Umbilical cord (tissue), 2 donors: Measurements from ENCODE around the gene SGTB. TPM values are rescaled to one million over a fixed set of nuclear protein-coding genes. Genes with fewer than 3 reads are reported as not detected.
"Not testable (repeated sequence)": the region's sequence is repeated elsewhere in the genome, so short reads cannot be mapped to it uniquely, and the experiment has no call there.

Experiments used
- DNase-seq: peaks from one replicate; pipeline ENCODE4 v3.0.0-alpha.2; 2015; ENCODE audit warnings: low spot score
- total RNA-seq: library from RNA; depleted of rRNA; stranded (reverse); fragments of >200 nt; gene quantifications from one replicate; pipeline ENCODE4 v1.2.3, GENCODE V29; 2014; ENCODE audit warnings: low replicate concordance; ENCODE audit not compliant: insufficient read depth

SGTB gene
- total RNA-seq, 1 donor from 2014 or later, result 11.8 TPM

DNA sequence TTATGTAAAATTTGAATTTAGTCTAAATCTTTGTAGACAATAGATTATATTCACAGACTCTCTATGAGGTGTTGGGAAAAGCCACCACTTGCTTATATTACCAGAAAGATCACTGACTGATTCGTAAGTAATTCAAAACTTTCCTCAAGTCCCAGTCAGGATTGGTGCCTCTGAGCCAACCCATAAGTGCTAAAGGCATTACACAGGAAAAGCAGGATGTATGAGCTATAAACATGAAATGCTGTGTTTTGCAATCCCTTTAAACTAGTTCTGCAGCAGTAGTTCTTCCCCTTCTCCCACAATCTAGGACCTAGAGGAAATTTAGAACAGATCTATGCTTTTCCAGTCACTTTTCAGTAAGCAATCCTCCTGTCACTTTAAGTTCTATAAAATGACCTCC is 49.1 kb downstream of the SGTB start:
- DNase-seq, result peak; percentile 52

DNA sequence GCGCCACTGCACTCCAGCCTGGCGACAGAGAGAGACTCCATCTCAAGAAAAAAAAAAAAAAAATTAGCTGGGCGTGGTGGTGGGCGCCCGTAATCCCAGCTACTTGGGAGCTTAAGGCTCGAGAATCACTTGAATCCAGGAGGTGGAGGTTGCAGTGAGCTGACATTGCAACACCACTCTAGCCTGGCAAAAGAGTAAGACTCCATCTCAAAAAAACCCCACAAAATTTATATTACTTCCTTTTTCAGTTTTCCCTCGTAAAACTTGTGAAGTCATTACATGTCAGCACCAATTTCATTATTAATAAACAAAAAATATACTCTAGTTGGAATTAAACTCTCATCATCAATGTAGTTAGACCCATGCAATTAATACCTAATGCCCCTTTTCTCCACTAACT is 53.2 kb downstream of the SGTB start:
- DNase-seq, result no peak

DNA sequence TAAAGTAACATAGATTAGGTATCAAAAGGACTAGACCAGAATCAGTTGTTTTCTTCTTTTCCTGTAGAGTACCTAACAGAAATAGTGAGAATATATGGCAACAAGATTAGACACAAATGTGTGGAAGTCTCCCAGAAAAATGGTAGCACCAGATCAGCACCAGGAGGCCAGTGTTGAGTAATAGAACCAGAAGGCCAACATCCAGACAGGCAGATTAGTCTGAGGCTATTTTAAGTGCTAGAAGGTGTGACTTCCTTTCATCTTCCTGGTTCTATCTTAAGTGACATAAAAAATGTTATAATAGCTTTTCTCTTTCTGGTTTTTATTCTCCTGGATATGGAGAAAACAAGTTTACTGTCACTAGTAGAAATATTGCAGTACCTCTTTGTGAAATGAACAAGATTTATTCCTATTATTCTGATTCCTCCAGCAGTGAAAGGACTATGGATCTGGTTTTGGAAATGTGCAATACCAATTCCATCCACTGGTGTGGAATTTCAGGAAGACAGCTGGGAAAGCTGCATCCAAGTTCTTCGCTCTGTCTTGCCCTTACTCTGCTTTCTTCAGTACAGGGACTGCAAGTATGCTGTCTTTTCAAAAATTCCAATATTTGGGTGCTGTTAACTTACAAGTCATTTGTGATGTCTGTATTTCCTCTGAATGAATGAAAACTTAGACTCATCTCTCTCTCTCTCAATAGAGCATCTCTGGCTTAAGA is 57.9 kb downstream of the SGTB start:
- DNase-seq, result no peak

DNA sequence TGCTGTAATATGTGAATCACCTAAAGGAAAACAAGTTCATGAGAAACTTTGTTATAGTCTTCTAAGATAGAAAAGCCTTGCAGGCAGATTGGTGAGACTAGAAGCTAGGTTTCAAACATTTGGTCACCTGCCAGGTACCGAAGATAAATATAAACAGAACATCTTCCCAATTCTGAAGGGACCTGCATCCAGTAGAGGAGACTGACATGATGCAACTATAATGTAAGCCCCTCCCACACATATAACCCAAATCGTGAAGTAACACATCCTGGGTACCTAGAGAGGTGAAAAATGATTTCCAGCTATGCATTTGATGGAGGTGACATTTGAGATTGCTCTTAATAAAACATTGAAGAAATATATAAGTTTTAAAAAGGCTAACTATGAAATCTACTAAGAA is 67.2 kb downstream of the SGTB start:
- no peak for DNase-seq

DNA sequence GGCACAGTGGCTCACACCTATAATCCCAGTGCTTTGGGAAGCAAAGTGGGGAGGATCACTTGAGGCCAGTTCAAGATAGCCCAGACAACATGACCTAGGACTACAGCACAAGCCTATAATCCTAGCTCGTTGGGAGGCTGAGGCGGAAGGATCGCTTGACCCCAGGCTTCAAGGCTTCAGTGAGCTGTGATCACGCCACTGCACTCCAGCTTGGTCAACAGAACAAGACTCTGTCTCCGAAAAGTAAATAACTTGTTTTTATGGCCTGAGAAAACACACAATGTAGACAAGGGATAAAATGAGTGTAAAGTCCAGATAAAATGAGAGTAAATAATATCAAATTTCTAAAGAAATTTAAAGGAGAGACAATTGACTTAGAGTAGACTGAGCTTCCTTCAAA is 70.8 kb downstream of the SGTB start:
- DNase-seq, result no peak

DNA sequence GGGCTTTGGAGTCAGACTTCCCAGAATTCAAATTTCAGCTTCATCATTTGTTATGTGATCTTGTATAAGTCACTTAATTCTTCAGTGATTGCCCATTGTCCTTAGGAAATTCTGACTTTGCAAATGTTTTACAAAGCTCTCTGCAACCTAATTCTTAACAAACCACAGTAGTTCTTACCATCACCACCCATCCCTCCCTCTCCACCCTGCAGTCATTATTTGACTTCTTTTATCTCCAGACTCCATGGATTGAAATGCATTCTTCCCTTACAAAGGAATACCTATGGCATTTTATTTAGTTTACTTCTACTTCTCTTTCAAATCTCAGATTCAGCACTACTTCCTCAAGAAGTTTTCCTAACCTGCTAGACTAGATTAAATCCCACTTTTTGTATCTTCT is 74.0 kb downstream of the SGTB start:
- no peak for DNase-seq

DNA sequence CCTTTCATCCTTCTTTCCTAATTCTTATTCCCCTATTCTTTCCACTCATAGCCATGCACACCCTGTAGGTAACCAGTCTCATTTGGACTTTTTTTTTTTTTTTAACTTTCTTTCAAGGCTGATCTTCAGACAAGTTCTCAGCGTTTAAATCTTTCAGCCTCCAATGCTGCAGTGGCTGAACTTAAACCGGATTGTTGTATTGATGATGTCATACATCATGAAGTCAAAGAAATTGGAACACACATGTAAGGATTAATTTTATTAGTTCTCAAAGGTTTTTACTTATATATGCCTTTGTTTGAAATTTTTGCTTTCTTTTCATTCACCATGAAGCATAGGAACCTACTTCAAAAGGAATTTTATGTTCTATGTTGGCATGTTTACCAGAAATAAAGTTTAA is 75.0 kb downstream of the SGTB start:
- no peak for DNase-seq

DNA sequence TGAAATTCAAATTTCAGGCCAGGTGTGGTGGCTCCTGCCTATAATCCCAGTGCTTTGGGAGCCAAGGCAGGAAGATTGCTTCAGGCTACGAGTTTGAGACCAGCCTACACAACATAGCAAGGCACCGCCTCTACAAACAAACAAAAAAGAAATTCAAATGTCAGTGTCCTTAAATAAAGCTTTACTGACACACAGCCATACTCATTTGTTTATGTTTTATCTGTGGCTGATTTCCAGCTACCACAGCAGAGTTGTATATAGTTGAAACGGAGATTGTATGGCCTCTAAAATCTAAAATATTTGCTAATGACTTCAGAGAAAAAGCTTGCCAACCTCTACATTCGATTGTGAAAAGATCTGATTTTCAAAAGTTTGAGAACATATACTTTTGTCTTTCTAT is 81.7 kb downstream of the SGTB start:
- DNase-seq, result no peak

DNA sequence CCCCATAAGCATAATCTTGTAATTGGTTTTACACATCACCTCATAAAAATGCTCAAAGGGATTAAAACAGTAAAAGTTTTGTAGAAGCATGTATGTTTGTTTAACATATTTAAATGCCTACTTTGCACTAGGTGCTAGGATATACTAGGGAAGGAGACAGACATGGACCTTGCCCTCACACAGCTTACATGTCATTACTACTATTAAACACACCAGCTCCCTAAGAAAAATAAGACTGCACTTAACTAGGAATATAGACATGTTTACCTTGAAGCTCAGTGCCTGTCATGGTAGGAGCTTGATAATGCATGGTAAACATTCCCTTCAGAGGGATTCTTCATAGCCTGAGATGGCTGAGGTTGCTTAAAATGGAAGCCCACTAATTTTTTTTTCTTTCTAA is 90.9 kb downstream of the SGTB start:
- DNase-seq, result no peak

DNA sequence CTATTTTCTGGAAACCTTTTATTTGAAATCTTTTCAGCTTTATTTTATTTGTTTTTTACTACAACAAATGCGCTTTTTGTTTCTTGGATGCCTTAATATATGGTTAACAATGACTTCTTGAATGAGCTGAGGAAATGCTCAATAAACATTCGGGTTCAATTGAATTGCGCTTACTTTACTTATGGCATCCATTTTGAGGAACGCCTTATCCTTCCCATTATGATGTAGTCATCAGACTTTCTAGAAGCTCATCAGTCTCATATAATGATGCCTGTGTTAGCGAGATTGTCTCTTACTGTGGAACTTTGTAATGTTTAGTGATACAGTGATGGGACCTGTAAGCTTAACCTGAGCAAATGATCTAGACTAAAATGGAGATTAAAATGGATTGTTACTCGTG is 96.2 kb downstream of the SGTB start:
- DNase-seq, result no peak

DNA sequence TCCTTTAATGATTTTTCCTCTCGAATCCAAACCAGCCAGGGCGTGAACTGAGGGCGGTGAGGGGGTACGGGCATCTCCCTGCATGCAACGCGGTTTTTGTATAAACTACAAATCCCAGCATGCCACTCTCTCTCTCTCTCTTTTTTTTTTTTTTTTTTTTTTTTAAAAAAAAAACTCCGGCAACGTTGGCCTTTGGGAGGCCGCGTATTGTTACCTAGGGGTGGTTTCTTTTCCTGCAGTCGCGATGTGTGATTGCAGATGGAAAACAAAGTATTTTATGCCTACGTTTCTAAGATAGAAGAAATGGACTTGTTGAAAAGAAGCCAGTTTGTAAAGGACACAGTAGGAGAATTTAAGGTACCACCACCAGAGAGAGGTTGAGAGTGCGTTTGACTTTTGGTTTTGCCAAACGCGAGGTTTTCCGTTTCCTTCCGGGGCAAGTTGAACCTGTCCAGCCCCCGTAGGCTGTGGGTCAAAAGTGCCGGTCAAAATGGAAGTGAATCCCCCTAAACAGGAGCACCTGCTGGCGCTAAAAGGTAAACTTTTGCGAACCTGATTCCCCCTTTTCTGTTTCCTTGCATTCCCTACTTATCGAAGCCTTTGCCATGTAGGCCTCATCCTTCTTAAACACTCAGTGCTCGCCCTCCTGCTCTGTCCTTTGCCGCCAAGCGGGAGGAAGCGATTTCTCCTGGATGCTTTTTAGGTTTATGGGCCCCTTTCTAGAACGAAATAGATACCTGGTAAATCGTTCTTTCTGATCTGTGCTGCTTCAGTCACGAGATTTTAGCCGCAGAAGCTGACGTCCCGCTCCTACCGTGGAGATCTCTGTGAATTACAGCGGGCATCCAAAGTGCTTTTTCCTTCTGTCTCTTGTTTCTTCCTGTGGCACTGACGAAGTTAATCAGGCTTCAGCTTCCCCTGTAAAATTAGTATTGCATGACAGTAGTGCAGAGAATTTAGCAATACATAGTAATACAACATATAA is 97.0 kb downstream of the SGTB start, which contains the start of the genes SHLD3 and TRAPPC13:
Gene SHLD3, plus strand, starts transcription at position 457 of the 985 bp plus-strand sequence. CDS start 4,561 bp downstream, outside the sequence.
Gene TRAPPC13, plus strand, starts transcription at position 457 of the 985 bp plus-strand sequence. Its CDS starts 34 bp downstream, at position 491.
- peak; percentile 97 for DNase-seq

DNA sequence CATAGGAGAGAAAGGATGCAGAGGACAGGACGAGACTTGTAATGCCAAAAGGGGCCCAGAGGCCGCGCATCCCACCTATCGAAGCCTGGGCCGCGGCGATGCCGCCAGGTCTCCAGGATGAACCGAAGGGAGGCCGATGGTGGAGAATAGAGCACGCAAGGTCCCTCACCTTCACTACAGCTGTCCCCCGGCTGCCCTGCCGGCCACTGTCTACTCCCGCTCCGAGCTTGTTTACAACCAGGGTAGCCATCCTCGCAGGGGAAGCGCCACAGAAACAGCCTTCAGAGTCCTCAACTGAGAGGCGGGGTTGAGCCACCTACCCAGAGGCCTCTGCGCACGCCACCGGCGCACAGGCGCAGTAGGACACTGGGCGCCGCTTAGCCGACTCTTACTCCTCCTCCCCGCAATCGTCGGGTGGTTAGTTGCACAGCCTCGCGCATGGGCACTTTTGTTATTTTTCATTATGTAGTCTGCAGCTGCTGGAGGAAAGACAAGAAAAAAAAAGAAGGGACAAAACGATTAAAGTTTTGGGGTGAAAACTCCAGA is 97.8 kb downstream of the SGTB start, which contains the start of gene TRIM23:
Gene TRIM23, minus strand, starts transcription at position 309 of the 546 bp plus-strand sequence. Its CDS starts 59 bp downstream, at position 250.
- peak; percentile 98 for DNase-seq

DNA sequence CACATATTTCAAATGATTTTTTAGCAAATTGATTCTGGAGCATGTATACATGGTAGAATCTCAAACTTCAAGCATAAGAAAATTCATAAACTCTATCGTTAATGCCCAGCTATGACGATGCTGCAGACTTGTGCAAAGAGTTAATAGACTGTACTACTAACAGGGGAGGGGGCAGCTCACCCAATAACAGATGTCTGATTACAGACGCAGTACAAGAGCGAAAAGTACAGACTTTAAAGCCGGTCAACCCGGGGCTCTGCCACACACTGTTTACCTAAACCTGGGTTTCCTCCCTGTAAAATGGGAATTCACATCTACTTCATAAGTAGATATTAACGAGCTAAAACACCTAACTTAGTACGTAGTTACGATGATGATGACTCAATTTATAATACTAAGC is 98.4 kb downstream of the SGTB start:
- DNase-seq, result no peak

DNA sequence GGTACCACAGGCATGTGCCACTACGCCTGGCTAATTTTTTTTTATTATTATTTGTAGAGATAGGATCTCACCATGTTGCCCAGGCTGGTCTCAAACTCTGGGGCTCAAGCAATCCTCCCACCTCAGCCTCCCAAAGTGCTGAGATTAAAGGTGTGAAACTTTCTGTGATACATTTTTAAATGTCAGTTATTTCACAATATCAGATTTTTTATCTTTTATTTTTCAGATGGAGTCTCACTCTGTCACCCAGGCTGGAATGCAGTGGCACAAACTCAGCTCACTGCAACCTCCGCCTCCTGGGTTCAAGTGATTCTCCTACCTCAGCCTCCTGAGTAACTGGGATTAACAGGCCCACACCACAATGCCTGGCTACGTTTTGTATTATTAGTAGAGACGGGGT is 99.9 kb downstream of the SGTB start:
- not testable (repeated sequence) for DNase-seq

DNA sequence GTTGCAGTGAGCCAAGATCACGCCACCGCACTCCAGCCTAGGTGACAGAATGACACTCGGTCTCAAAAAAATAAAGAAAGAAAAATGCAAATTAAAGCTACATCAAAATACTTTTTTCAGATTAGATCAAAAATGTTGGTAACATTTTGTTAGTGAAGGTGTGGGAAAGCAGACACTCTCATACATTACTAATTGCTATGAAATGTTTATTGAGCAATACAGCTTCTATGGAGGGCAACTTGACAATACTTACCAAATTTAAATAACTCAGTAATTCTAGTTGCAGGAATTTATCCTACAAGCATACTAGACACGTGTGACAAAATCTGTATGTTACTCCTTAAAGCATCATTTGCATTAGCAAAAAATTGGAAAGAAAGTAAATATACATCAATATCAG is 101.9 kb downstream of the SGTB start:
- DNase-seq, result no peak

Other genes starting within 250 kb of the SGTB start
- 104 TPM for gene ADAMTS6, start 240.2 kb downstream of the SGTB start, total RNA-seq
- 10.4 TPM for gene CENPK, start 158.9 kb downstream of the SGTB start, total RNA-seq
- 68.1 TPM for gene PPWD1, start 158.8 kb downstream of the SGTB start, total RNA-seq
- 25.3 TPM for gene TRIM23, start 97.8 kb downstream of the SGTB start, total RNA-seq
- gene SHLD3, start 97.1 kb downstream of the SGTB start, total RNA-seq, result 2.2 TPM
- gene TRAPPC13, start 97.1 kb downstream of the SGTB start, total RNA-seq, result 22.1 TPM
- gene NLN, start 96 bp upstream of the SGTB start, total RNA-seq, result 10.4 TPM
- gene ERBIN, start 204.5 kb upstream of the SGTB start, total RNA-seq, result 119 TPM